ENCODE data around the gene ZFHX3. TPM values are rescaled to one million over a fixed set of nuclear protein-coding genes. Genes with fewer than 3 reads are reported as not detected.

Gene ZFHX3
- total and polyA plus RNA-seq, 8 donors: 2.5 to 17.6 (median 9.9) TPM

DNA sequence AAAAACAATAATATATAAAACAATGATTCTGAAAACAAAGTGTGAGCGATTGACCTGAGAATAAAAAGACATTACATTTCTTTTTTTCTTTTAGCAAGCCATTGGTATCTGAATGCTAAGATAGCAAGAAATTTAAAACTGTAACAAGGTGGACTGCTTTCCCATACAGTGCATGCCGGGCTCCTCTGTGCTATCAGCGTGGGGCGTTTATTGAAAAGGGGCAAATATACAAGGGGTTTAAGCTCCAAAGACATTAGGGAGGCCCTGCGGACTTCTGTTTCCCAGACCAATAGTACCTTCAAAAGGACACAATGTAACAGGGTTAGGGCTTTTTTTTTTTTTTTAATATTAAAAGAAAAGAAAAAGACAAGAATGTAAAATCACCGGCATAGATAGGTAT is 261.3 kb downstream of the ZFHX3 start:
- no peaks in the 10 kb centered on the region for H3K27me3 ChIP-seq
- H3K4me1 ChIP-seq: peaks cover under 1 to 14% (median 4%) of the 10 kb centered on the region in 3 donors
- 95 to 97% methylated on average over 6 of the region's 6 CpGs for WGBS, 2 donors
- ATAC-seq (no peak), DNase-seq (no peak), FAIRE-seq (no peak)
- H3K27ac ChIP-seq: no peak overlapping the region
- H3K36me3 ChIP-seq: peaks cover 0 to 6% (median 0%) of the 10 kb centered on the region in 3 donors
- intact Hi-C loops (cut with DNase I): no loop called here
- TF ChIP-seq, protein P1, sequence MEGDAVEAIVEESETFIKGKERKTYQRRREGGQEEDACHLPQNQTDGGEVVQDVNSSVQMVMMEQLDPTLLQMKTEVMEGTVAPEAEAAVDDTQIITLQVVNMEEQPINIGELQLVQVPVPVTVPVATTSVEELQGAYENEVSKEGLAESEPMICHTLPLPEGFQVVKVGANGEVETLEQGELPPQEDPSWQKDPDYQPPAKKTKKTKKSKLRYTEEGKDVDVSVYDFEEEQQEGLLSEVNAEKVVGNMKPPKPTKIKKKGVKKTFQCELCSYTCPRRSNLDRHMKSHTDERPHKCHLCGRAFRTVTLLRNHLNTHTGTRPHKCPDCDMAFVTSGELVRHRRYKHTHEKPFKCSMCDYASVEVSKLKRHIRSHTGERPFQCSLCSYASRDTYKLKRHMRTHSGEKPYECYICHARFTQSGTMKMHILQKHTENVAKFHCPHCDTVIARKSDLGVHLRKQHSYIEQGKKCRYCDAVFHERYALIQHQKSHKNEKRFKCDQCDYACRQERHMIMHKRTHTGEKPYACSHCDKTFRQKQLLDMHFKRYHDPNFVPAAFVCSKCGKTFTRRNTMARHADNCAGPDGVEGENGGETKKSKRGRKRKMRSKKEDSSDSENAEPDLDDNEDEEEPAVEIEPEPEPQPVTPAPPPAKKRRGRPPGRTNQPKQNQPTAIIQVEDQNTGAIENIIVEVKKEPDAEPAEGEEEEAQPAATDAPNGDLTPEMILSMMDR (IDR thresholded peaks at IDR 0.05): no peak
- no peak overlapping the region for H3K4me3 ChIP-seq
- no peaks in the 10 kb centered on the region for H3K9me3 ChIP-seq

DNA sequence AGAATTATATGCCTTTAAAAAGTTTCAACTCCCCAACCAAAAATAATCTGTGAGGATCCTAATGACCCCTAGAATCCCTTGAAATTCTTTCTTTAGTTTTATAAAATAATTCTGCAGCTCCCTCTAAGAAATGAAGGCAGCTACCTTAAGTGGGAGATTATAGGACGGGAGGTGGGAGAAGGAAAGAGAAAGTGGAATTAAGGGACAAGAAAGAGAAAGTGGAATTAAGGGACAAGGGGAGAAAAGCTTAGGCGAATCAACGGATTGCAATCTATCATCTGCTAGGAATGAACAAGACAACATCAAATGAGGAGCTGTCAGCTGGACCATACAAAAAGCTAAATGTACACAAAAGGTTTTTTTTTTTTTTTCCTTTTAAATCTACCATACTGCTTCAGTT is 262.0 kb downstream of the ZFHX3 start:
- Histone ChIP-seq H3K27me3 (no peaks in the 10 kb centered on the region), H3K4me3 (no peak overlapping the region), H3K9me3 (no peaks in the 10 kb centered on the region), H3K4me1 (peaks cover 0 to 11% (median 4%) of the 10 kb centered on the region in 3 donors), H3K36me3 (peaks cover 0 to 6% (median 0%) of the 10 kb centered on the region in 3 donors), H3K27ac (no peak overlapping the region)
- WGBS, 2 donors: 85% methylated on average over 3 of the region's 3 CpGs
- FAIRE-seq (no peak), DNase-seq (no peak), ATAC-seq (no peak)
- intact Hi-C loops (cut with DNase I): no loop called here
- TF ChIP-seq, protein P1 (IDR thresholded peaks at IDR 0.05): no peak

DNA sequence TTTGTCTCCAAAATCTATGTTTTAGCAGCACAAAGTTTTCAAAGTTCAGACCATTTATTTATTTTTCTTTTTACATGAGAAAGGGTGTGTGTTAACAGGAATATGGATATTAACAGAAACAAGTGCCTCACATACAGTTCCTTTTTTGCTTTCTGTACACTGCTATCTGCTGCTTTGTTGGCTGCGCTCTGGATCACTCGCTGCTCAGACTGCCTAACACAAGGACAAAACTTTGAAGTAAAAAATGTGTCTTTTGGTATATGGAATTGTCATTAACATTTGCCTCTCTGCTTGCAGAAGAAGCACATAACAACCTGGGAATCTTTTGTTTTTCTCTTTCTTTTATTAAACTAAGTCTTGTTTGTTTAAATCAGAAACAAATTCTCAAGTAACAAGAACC is 262.8 kb downstream of the ZFHX3 start:
- intact Hi-C loops (cut with DNase I): no loop called here
- ATAC-seq (no peak), FAIRE-seq (no peak), DNase-seq (no peak)
- 94 to 95% methylated on average over 2 of the region's 2 CpGs for WGBS, 2 donors
- Histone ChIP-seq H3K27ac (no peak overlapping the region), H3K36me3 (peaks cover 0 to 6% (median 0%) of the 10 kb centered on the region in 3 donors), H3K4me3 (no peak overlapping the region), H3K4me1 (peaks cover 0 to 11% (median 4%) of the 10 kb centered on the region in 3 donors), H3K27me3 (no peaks in the 10 kb centered on the region), H3K9me3 (no peaks in the 10 kb centered on the region)
- TF ChIP-seq, protein P1 (IDR thresholded peaks at IDR 0.05): no peak

DNA sequence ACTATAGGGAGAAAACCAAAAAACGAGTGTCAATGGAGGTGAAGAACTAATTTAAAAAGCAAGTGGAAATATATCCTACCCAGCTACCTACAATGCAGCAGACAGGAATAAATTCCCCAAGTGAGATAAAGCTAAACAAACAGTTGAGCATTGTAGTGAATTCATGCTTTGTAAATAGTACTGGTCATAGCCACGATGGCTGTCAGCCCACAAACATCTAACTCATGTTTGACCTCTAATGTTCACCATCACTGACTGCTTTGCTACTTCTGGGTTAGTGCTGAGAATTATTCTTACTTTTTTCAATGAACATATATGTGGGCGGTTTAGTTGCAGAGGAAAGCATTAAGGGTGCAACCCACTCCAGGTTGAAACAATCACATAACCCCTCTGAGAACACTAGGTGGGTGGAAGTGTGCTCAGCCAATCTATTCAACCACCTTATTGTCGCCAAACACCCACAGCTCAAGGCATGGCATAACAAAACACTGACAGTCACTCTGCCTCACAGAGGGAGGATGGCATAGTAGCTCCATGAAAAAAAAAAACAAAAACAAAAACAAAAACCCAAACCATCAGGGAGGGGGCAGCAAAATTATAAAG is 264.1 kb downstream of the ZFHX3 start:
- WGBS, 2 donors: 53 to 58% methylated on average over 4 of the region's 4 CpGs
- peak; percentile 60 to 88 (median 70) for ATAC-seq
- FAIRE-seq: no peak

DNA sequence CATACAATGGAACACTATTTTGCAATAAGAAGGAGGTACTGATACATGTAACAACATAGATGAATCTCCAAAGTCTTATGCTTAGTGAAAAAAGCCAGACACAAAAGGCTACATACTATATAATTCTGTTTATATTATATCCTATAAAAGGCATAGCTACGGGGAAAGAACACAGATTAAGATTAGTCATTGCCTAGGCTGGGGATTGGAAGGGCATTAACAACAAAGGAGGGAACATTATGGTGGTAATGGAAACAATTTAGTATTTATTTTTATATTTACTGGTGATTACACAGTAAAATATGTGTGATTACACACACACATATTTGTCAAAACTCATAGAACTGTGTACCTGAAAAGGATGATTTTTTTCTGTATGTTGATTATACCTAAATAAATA is 278.1 kb downstream of the ZFHX3 start:
- TF ChIP-seq, protein P1 (IDR thresholded peaks at IDR 0.05): no peak
- WGBS, 2 donors: 94 to 98% methylated on average over 1 of the region's 1 CpG

More for the DNA sequence above, 264.1 kb downstream of the ZFHX3 start:
- H3K27me3 ChIP-seq: no peaks in the 10 kb centered on the region
- no peaks in the 10 kb centered on the region for H3K9me3 ChIP-seq
- peaks cover 0 to 11% (median 4%) of the 10 kb centered on the region in 3 donors for H3K4me1 ChIP-seq
- no peak overlapping the region for H3K27ac ChIP-seq
- intact Hi-C loops (cut with DNase I): no loop called here
- DNase-seq: no peak
- peaks cover 0 to 6% (median 0%) of the 10 kb centered on the region in 3 donors for H3K36me3 ChIP-seq
- TF ChIP-seq, protein P1 (IDR thresholded peaks at IDR 0.05): no peak
- no peak overlapping the region for H3K4me3 ChIP-seq

More for the DNA sequence above, 278.1 kb downstream of the ZFHX3 start:
- FAIRE-seq (no peak), ATAC-seq (no peak), DNase-seq (no peak)
- Histone ChIP-seq H3K27me3 (no peaks in the 10 kb centered on the region), H3K4me1 (no peaks in the 10 kb centered on the region), H3K4me3 (no peak overlapping the region), H3K36me3 (no peaks in the 10 kb centered on the region), H3K27ac (no peak overlapping the region), H3K9me3 (no peaks in the 10 kb centered on the region)
- intact Hi-C loops (cut with DNase I): no loop called here
